Breast epithelium (tissue), 3 donors: ENCODE results near the gene INPP5E.

Experiments
- POLR2A ChIP-seq: fragments of 450-650 bp; IDR thresholded peaks from one replicate; pipeline ENCODE4 v1.6.1; 2016; ENCODE audit warnings: antibody characterized with exemption, mild to moderate bottlenecking, moderate library complexity
- TF ChIP-seq, protein P1 (sequence below), 3 donors: fragments of 450-650 bp; IDR thresholded peaks; one replicate each; pipeline ENCODE4 v1.5.1; 2016 to 2017; ENCODE audit warnings: antibody characterized with exemption in 3 of 3, mild to moderate bottlenecking in 3 of 3, moderate library complexity in 3 of 3

DNA sequence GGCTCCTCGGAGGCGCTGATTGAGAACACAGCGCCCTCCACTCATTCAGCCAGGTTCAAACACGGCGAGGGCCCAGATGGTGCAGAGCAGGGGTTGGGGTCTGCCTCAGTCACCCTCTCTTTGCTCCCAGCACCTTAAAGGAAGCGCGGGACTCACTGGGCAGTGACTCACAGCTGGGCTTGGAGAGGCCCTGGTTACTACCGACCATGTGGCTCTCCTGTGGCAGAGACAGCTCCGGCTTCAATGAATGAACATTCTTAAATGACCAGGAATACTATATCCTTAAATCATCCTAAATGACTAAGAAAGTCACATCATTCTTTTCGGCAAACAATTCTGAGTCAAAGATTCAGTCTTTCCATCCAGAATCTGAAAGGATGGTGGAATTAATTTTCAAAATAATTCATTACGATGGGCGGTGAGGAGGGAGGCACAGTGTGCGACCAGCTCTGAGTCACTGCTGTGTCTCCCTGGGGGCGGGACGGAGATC is 1.6 kb upstream of the INPP5E start:
- TF ChIP-seq, protein P1, sequence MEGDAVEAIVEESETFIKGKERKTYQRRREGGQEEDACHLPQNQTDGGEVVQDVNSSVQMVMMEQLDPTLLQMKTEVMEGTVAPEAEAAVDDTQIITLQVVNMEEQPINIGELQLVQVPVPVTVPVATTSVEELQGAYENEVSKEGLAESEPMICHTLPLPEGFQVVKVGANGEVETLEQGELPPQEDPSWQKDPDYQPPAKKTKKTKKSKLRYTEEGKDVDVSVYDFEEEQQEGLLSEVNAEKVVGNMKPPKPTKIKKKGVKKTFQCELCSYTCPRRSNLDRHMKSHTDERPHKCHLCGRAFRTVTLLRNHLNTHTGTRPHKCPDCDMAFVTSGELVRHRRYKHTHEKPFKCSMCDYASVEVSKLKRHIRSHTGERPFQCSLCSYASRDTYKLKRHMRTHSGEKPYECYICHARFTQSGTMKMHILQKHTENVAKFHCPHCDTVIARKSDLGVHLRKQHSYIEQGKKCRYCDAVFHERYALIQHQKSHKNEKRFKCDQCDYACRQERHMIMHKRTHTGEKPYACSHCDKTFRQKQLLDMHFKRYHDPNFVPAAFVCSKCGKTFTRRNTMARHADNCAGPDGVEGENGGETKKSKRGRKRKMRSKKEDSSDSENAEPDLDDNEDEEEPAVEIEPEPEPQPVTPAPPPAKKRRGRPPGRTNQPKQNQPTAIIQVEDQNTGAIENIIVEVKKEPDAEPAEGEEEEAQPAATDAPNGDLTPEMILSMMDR (IDR thresholded peaks at IDR 0.05), result no peak
- no peak for TF ChIP-seq POLR2A
